Endothelial cell of umbilical vein (primary cell): ENCODE data around the gene LPP. TPM values are rescaled to one million over a fixed set of nuclear protein-coding genes. Genes with fewer than 3 reads are reported as not detected.

Experiments used
- BruUV-seq: library from RNA; stranded (reverse); fragments of 400-500 nt; replicated peaks from 2 replicates; lab custom pipeline; 2021; lab: Mats Ljungman, UMichigan
- CTCF ChIA-PET: fragments of 300-600, 350-600 bp; sonication (Branson Sonifier 250); formaldehyde crosslinking; loops from one replicate; lab custom pipeline; 2021; ENCODE audit warnings: antibody characterized with exemption, inconsistent platforms; lab: Charles Lee
- POLR2A ChIA-PET: fragments of 300-600, 350-600 bp; sonication (Branson Sonifier 250); formaldehyde crosslinking; loops from one replicate; lab custom pipeline; 2021; ENCODE audit warnings: antibody characterized with exemption, inconsistent platforms; lab: Charles Lee
- DNase-seq: peaks from one replicate; pipeline ENCODE4 v3.0.0-alpha.2; 2011; ENCODE audit warnings: low read depth, low spot score
- FAIRE-seq: peaks from 2 replicates; lab custom pipeline; 2011; peaks lifted over from hg19 to GRCh38; lab: Jason Lieb, UNC
- H2AFZ ChIP-seq: 2 replicates; pipeline ENCODE4 v1.6.0; 2012; ENCODE audit warnings: low read depth, low read length, control low read depth, inconsistent platforms
- H3K27ac ChIP-seq: 2 replicates; pipeline ENCODE4 v1.5.1; 2011; ENCODE audit warnings: low read depth, mild to moderate bottlenecking, control low read depth, low read length, moderate library complexity; ENCODE audit not compliant: insufficient read depth
- H3K27me3 ChIP-seq, 2 experiments: 2 replicates each; pipeline versions ENCODE4 v1.6.0 to v1.6.1; 2011; ENCODE audit warnings: low read length in 2 of 2, mixed read lengths in 1 of 2; ENCODE audit not compliant: control insufficient read depth in 2 of 2, insufficient read depth in 2 of 2
- H3K36me3 ChIP-seq, 2 experiments: 2 replicates in 1 of 2; 3 replicates in 1 of 2; pipeline ENCODE4 v1.5.1; 2011; ENCODE audit warnings: low read length in 2 of 2, mild to moderate bottlenecking in 1 of 2, moderate library complexity in 1 of 2; ENCODE audit not compliant: control insufficient read depth in 2 of 2, insufficient read depth in 2 of 2; ENCODE audit errors: extremely low read depth in 1 of 2
- H3K4me1 ChIP-seq: 3 replicates; pipeline ENCODE4 v1.5.1; 2011; ENCODE audit warnings: mild to moderate bottlenecking, low read length; ENCODE audit not compliant: control insufficient read depth, insufficient read depth; ENCODE audit errors: extremely low read depth
- H3K4me2 ChIP-seq: 2 replicates; pipeline ENCODE4 v1.6.1; 2011; ENCODE audit warnings: low read length, control low read depth, mixed read lengths; ENCODE audit not compliant: insufficient read depth
- H3K4me3 ChIP-seq, 3 experiments: fragments of 200-600 bp in 1 of 3; sonication (generic), shearing (Covaris generic) in 1 of 3; replicated peaks in 1 of 3; 2 replicates each; pipeline ENCODE4 v1.5.1; 2011 to 2016; ENCODE audit warnings: control low read depth in 3 of 3, low read length in 3 of 3, mild to moderate bottlenecking in 2 of 3, inconsistent platforms in 1 of 3, low read depth in 1 of 3, moderate library complexity in 1 of 3; ENCODE audit not compliant: insufficient read depth in 1 of 3
- H3K79me2 ChIP-seq: 2 replicates; pipeline ENCODE4 v1.6.0; 2012; ENCODE audit warnings: low read length, inconsistent platforms; ENCODE audit not compliant: control insufficient read depth, insufficient read depth
- H3K9ac ChIP-seq: replicated peaks from 2 replicates; pipeline ENCODE3; 2011; ENCODE audit warnings: low read length, control low read depth; ENCODE audit not compliant: insufficient read depth; ENCODE audit errors: extremely low read depth
- H3K9me1 ChIP-seq: replicated peaks from 3 replicates; pipeline ENCODE4 v1.6.0; 2011; ENCODE audit warnings: mild to moderate bottlenecking, low read length; ENCODE audit not compliant: control insufficient read depth, insufficient read depth; ENCODE audit errors: extremely low read depth
- H3K9me3 ChIP-seq: replicated peaks from 2 replicates; pipeline ENCODE4 v1.5.1; 2012; ENCODE audit warnings: low read length, inconsistent platforms; ENCODE audit not compliant: control insufficient read depth, insufficient read depth
- H4K20me1 ChIP-seq: replicated peaks from 2 replicates; pipeline ENCODE3; 2011; ENCODE audit warnings: mild to moderate bottlenecking, low read length; ENCODE audit not compliant: control insufficient read depth, insufficient read depth; ENCODE audit errors: extremely low read depth
- CTCF ChIP-seq, 2 donors: IDR thresholded peaks; 1 replicate in 1 of 2; 2 replicates in 1 of 2; pipeline ENCODE4 v1.5.1; 2011; ENCODE audit warnings: low read length in 2 of 2, mild to moderate bottlenecking in 2 of 2, moderate library complexity in 2 of 2, control low read depth in 1 of 2, inconsistent platforms in 1 of 2, low read depth in 1 of 2; ENCODE audit not compliant: insufficient read depth in 1 of 2; ENCODE audit errors: extremely low read depth in 1 of 2
- EZH2 ChIP-seq: IDR thresholded peaks from 2 replicates; pipeline ENCODE4 v1.6.1; 2012; ENCODE audit warnings: borderline replicate concordance, low read depth, mild to moderate bottlenecking, moderate library complexity, low read length, inconsistent platforms; ENCODE audit not compliant: severe bottlenecking
- FOS ChIP-seq: IDR thresholded peaks from 2 replicates; pipeline ENCODE4 v1.6.1; 2011; ENCODE audit warnings: mild to moderate bottlenecking, low read length, moderate library complexity, borderline replicate concordance; ENCODE audit not compliant: insufficient read depth
- GATA2 ChIP-seq: IDR thresholded peaks from 2 replicates; pipeline ENCODE4 v1.7.0; 2011; ENCODE audit warnings: low read depth, mild to moderate bottlenecking, moderate library complexity, mixed read lengths, low read length; ENCODE audit not compliant: insufficient read length, insufficient read depth
- JUN ChIP-seq: IDR thresholded peaks from 2 replicates; pipeline ENCODE4 v1.6.1; 2011; ENCODE audit warnings: borderline replicate concordance, low read depth; ENCODE audit not compliant: insufficient read length, insufficient read depth
- MAX ChIP-seq: IDR thresholded peaks from 2 replicates; pipeline ENCODE4 v1.6.1; 2011; ENCODE audit not compliant: insufficient read depth, insufficient read length
- MYC ChIP-seq: IDR thresholded peaks from one replicate; pipeline ENCODE4 v1.6.1; 2011; ENCODE audit warnings: mild to moderate bottlenecking, low read depth, low read length
- POLR2A ChIP-seq: IDR thresholded peaks from 2 replicates; pipeline ENCODE4 v1.6.1; 2012; ENCODE audit warnings: low read depth, mild to moderate bottlenecking, control low read depth, low read length
- POLR2AphosphoS5 ChIP-seq: IDR thresholded peaks from 2 replicates; pipeline ENCODE4 v1.6.1; 2012; ENCODE audit warnings: low read depth, mild to moderate bottlenecking, control low read depth, low read length, moderate library complexity; ENCODE audit not compliant: insufficient read depth
- dilution Hi-C: fragments of 300-500 bp; cut with MboI; formaldehyde crosslinking; loops from one replicate; pipeline ENCODE4 v1.15.0; 2019; ENCODE audit warnings: low sequenced_read_pairs; ENCODE audit not compliant: extremely low pct_ligation_motif_present
- intact Hi-C: fragments of 100-400 bp; cut with micrococcal nuclease; formaldehyde crosslinking; loops from one replicate; pipeline ENCODE4 v1.10.0; 2022
- polyA plus RNA-seq, 4 experiments: library from polyadenylated mRNA; depleted of rRNA in 3 of 4; stranded (reverse) in 3 of 4; unstranded in 1 of 4; fragments of >200 nt; gene quantifications; 2 replicates each; pipeline versions ENCODE4 v1.2.1 to v1.2.3, GENCODE V29; 2011 to 2012; ENCODE audit warnings: missing spikeins in 1 of 4
- total RNA-seq: library from RNA; stranded (reverse); gene quantifications from 2 replicates; pipeline ENCODE4 v1.2.3, GENCODE V29; 2021

The LPP gene
- total and polyA plus RNA-seq, 2 donors (not counting 3 experiments of a cell fraction or from before 2014, with no cell fraction given) = 16.9 to 153 TPM

GRCh38 chr3:188595890-188596376, 442.0 kb downstream of the LPP start:
- CTCF ChIA-PET = interaction anchor here (0.6 to 1.1 kb wide), 4 partner anchors 11 to 855 kb away, joined by 3 read pairs; no protein-coding TSS in a partner anchor

More at GRCh38 chr3:188595890-188596376, 442.0 kb downstream of the LPP start:
- H3K79me2 ChIP-seq = no peaks in the 10 kb centered on the region
- H3K4me3 ChIP-seq = no peak overlapping the region
- intact Hi-C loops = loop anchor here (2.0 kb wide), 3 partner anchors 333 to 855 kb away; no protein-coding TSS in a partner anchor
- H3K9me3 ChIP-seq = no peaks in the 10 kb centered on the region
- dilution Hi-C loops = no loop called here
- POLR2A ChIA-PET = no interaction called here
- no peaks in the 10 kb centered on the region for H3K9me1 ChIP-seq
- FAIRE-seq = no peak
- no peak overlapping the region for H3K9ac ChIP-seq
- H3K36me3 ChIP-seq = no peaks in the 10 kb centered on the region
- H2AFZ ChIP-seq = no peak overlapping the region
- peaks cover 25% of the 10 kb centered on the region for H3K4me1 ChIP-seq
- DNase-seq = no peak
- H3K27ac ChIP-seq = no peak overlapping the region
- no TSS peak for BruUV-seq
- H3K4me2 ChIP-seq = no peak overlapping the region
- no peaks in the 10 kb centered on the region for H4K20me1 ChIP-seq
- TF ChIP-seq MAX = no peak
- TF ChIP-seq EZH2 = no peak
- TF ChIP-seq GATA2 = no peak
- TF ChIP-seq FOS = no peak
- no peak for TF ChIP-seq POLR2A
- TF ChIP-seq JUN = no peak
- no peak for TF ChIP-seq POLR2AphosphoS5
- TF ChIP-seq MYC = no peak
- no peak for TF ChIP-seq CTCF (IDR thresholded peaks at IDR 0.05; ENCODE audit: extremely low read depth in 1 of 2, insufficient read depth in 1 of 2, low read depth in 1 of 2, low read length in 2 of 2)
- no peaks in the 10 kb centered on the region for H3K27me3 ChIP-seq
